IMR-90 (cell line): ENCODE results near the gene GFM1. TPM values are rescaled to one million over a fixed set of nuclear protein-coding genes. Genes with fewer than 3 reads are reported as not detected.

Experiments
- ATAC-seq: fragments of 200-7000 bp; cut with Tn5 transposase; 2 replicates; pipeline ENCODE4 v1.9.1; 2020; ENCODE audit warnings: low read depth, mild to moderate bottlenecking, moderate library complexity
- BruUV-seq: library from RNA; stranded (reverse); fragments of 400-500 nt; replicated peaks from 2 replicates; lab custom pipeline; 2021; lab: Mats Ljungman, UMichigan
- CTCF ChIA-PET: fragments of 300-600 bp; formaldehyde crosslinking; extraction: SDS; loops from one replicate; lab custom pipeline; 2021; ENCODE audit warnings: antibody characterized with exemption; lab: Yijun Ruan, JAX
- POLR2A ChIA-PET: fragments of 300-600 bp; sonication (Branson Sonifier 250); formaldehyde crosslinking; loops from one replicate; lab custom pipeline; 2022; ENCODE audit warnings: antibody characterized with exemption; ENCODE audit not compliant: unreplicated experiment; lab: Charles Lee
- DNase-seq: peaks from one replicate; pipeline ENCODE4 v3.0.0; 2013
- H2AFZ ChIP-seq: replicated peaks from 2 replicates; pipeline ENCODE3; 2013; ENCODE audit warnings: low read length, mild to moderate bottlenecking; ENCODE audit not compliant: poor library complexity
- H2AK5ac ChIP-seq: 2 replicates; pipeline ENCODE4 v1.6.1; 2013; ENCODE audit warnings: low read depth, low read length, inconsistent platforms
- H2AK9ac ChIP-seq: replicated peaks from 2 replicates; pipeline ENCODE3; 2013; ENCODE audit warnings: mild to moderate bottlenecking, low read depth, low read length, moderate library complexity; ENCODE audit not compliant: poor library complexity
- H2BK120ac ChIP-seq: 2 replicates; pipeline ENCODE4 v1.6.1; 2013; ENCODE audit warnings: low read depth, low read length, inconsistent platforms
- H2BK15ac ChIP-seq: 3 replicates; pipeline ENCODE4 v1.6.1; 2013; ENCODE audit warnings: low read depth, low read length, inconsistent platforms
- H2BK20ac ChIP-seq: 2 replicates; pipeline ENCODE4 v1.6.1; 2013; ENCODE audit warnings: low read depth, mild to moderate bottlenecking, inconsistent platforms, low read length, moderate library complexity
- H2BK5ac ChIP-seq: 2 replicates; pipeline ENCODE4 v1.6.1; 2013; ENCODE audit warnings: mild to moderate bottlenecking, low read depth, low read length, inconsistent platforms; ENCODE audit not compliant: poor library complexity, severe bottlenecking
- H3K14ac ChIP-seq: replicated peaks from 2 replicates; pipeline ENCODE4 v1.6.1; 2013; ENCODE audit warnings: low read depth, low read length, inconsistent platforms
- H3K18ac ChIP-seq: 2 replicates; pipeline ENCODE4 v1.6.1; 2013; ENCODE audit warnings: low read depth, low read length, control low read depth
- H3K23ac ChIP-seq: 2 replicates; pipeline ENCODE4 v1.6.1; 2013; ENCODE audit warnings: low read depth, low read length, inconsistent platforms
- H3K27ac ChIP-seq: 2 replicates; pipeline ENCODE4 v1.5.1; 2013; ENCODE audit warnings: mild to moderate bottlenecking, control low read depth, low read length; ENCODE audit not compliant: insufficient read depth
- H3K27me3 ChIP-seq: 2 replicates; pipeline ENCODE4 v1.6.1; 2013; ENCODE audit warnings: low read length; ENCODE audit not compliant: control insufficient read depth, insufficient read depth
- H3K36me3 ChIP-seq: 2 replicates; pipeline ENCODE4 v1.6.1; 2013; ENCODE audit warnings: low read length, mixed read lengths; ENCODE audit not compliant: control insufficient read depth, insufficient read depth
- H3K4ac ChIP-seq: 2 replicates; pipeline ENCODE4 v1.6.1; 2013; ENCODE audit warnings: low read depth, low read length, inconsistent platforms
- H3K4me1 ChIP-seq: 2 replicates; pipeline ENCODE4 v1.6.1; 2013; ENCODE audit warnings: low read length, mixed read lengths; ENCODE audit not compliant: control insufficient read depth, insufficient read depth
- H3K4me2 ChIP-seq: 2 replicates; pipeline ENCODE4 v1.6.1; 2013; ENCODE audit warnings: low read depth, mild to moderate bottlenecking, control low read depth, low read length, moderate library complexity
- H3K4me3 ChIP-seq: 2 replicates; pipeline ENCODE4 v1.5.1; 2013; ENCODE audit warnings: low read depth, mild to moderate bottlenecking, control low read depth, low read length, moderate library complexity; ENCODE audit not compliant: insufficient read depth
- H3K56ac ChIP-seq: 2 replicates; pipeline ENCODE4 v1.6.1; 2013; ENCODE audit warnings: low read length, inconsistent platforms; ENCODE audit not compliant: insufficient read depth; ENCODE audit errors: extremely low read depth
- H3K79me1 ChIP-seq, 2 experiments: 2 replicates each; pipeline ENCODE4 v1.6.1; 2013; ENCODE audit warnings: low read length in 2 of 2, inconsistent platforms in 1 of 2, low read depth in 1 of 2
- H3K9ac ChIP-seq: 2 replicates; pipeline ENCODE4 v1.6.1; 2013; ENCODE audit warnings: low read depth, low read length, control low read depth
- H3K9me1 ChIP-seq: 2 replicates; pipeline ENCODE4 v1.6.1; 2013; ENCODE audit warnings: low read length, inconsistent platforms; ENCODE audit not compliant: insufficient read depth
- H3K9me3 ChIP-seq: 2 replicates; pipeline ENCODE4 v1.6.1; 2013; ENCODE audit warnings: low read length; ENCODE audit not compliant: control insufficient read depth, insufficient read depth
- H4K20me1 ChIP-seq: 2 replicates; pipeline ENCODE4 v1.6.1; 2013; ENCODE audit warnings: low read length, inconsistent platforms; ENCODE audit not compliant: insufficient read depth
- H4K5ac ChIP-seq: 2 replicates; pipeline ENCODE4 v1.6.1; 2013; ENCODE audit warnings: mild to moderate bottlenecking, low read depth, low read length, control low read depth
- H4K8ac ChIP-seq, 2 experiments: 2 replicates each; pipeline ENCODE4 v1.6.1; 2013; ENCODE audit warnings: low read depth in 2 of 2, low read length in 2 of 2, control low read depth in 1 of 2, inconsistent platforms in 1 of 2
- H4K91ac ChIP-seq: 2 replicates; pipeline ENCODE4 v1.6.1; 2013; ENCODE audit warnings: low read depth, low read length, inconsistent platforms; ENCODE audit not compliant: insufficient read depth
- CEBPB ChIP-seq: IDR thresholded peaks from 2 replicates; pipeline ENCODE4 v1.6.1; 2012; ENCODE audit warnings: low read depth, low read length, improper control_type of control experiment
- CHD1 ChIP-seq: IDR thresholded peaks from 2 replicates; pipeline ENCODE4 v1.6.1; 2012; ENCODE audit warnings: low read depth, low read length, improper control_type of control experiment
- MAFK ChIP-seq: IDR thresholded peaks from 2 replicates; pipeline ENCODE4 v1.6.1; 2012; ENCODE audit warnings: low read depth, low read length, improper control_type of control experiment
- MXI1 ChIP-seq: IDR thresholded peaks from 2 replicates; pipeline ENCODE4 v1.6.1; 2012; ENCODE audit warnings: low read depth, mild to moderate bottlenecking, low read length, moderate library complexity, borderline replicate concordance
- NFE2L2 ChIP-seq: fragments of 150-350 bp; IDR thresholded peaks from 2 replicates; pipeline ENCODE4 v1.6.1; 2016; ENCODE audit warnings: low read depth, mild to moderate bottlenecking, low read length
- POLR2A ChIP-seq: IDR thresholded peaks from 2 replicates; pipeline ENCODE4 v1.6.1; 2012; ENCODE audit warnings: mild to moderate bottlenecking, low read depth, low read length
- RAD21 ChIP-seq: IDR thresholded peaks from 2 replicates; pipeline ENCODE4 v1.6.1; 2012; ENCODE audit warnings: low read length, improper control_type of control experiment
- RCOR1 ChIP-seq: IDR thresholded peaks from 2 replicates; pipeline ENCODE4 v1.6.1; 2012; ENCODE audit warnings: mild to moderate bottlenecking, low read length, improper control_type of control experiment; ENCODE audit not compliant: insufficient replicate concordance
- RFX5 ChIP-seq: IDR thresholded peaks from 2 replicates; pipeline ENCODE4 v1.8.0; 2012; ENCODE audit warnings: low read depth, mild to moderate bottlenecking, low read length, moderate library complexity
- WGBS, 2 experiments: methylation state at CpG; one replicate each; pipeline versions ENCODE4 v1.1.5 to v1.1.7; 2013; ENCODE audit warnings: missing lambda C conversion rate in 2 of 2; ENCODE audit not compliant: insufficient read length in 1 of 2; ENCODE audit errors: extremely low coverage in 2 of 2; 5-methylcytosine and 5-hydroxymethylcytosine counted together
- dilution Hi-C: fragments of 300-500 bp; cut with HindIII; formaldehyde crosslinking; loops from one replicate; pipeline ENCODE4 v1.14.3; 2018; ENCODE audit warnings: low sequenced_read_pairs; ENCODE audit not compliant: unreplicated experiment
- in situ Hi-C: fragments of 300-500 bp; cut with MboI; formaldehyde crosslinking; loops from 3 replicates; pipeline ENCODE4 v1.14.3; 2019; ENCODE audit warnings: low sequenced_read_pairs, inconsistent platforms, mixed read lengths
- intact Hi-C: fragments of 100-400 bp; cut with micrococcal nuclease; formaldehyde crosslinking; loops from 2 replicates; pipeline ENCODE4 v1.10.0; 2022
- polyA plus RNA-seq, 3 experiments: library from polyadenylated mRNA; depleted of rRNA; stranded (reverse); fragments of >200 nt; gene quantifications; 2 replicates each; pipeline ENCODE4 v1.2.3, GENCODE V29; 2012; ENCODE audit warnings: low replicate concordance in 1 of 3
- total RNA-seq: library from RNA; depleted of rRNA; stranded (reverse); fragments of >200 nt; gene quantifications from 2 replicates; pipeline ENCODE4 v1.2.3, GENCODE V29; 2012
- TF ChIP-seq, protein P1 (sequence below): fragments of 150-350 bp; IDR thresholded peaks from 2 replicates; pipeline ENCODE4 v1.6.1; 2017; ENCODE audit warnings: mild to moderate bottlenecking, antibody characterized with exemption, low read length, low read depth
- TF ChIP-seq, protein P2 (sequence below): conservative IDR thresholded peaks from 2 replicates; pipeline ENCODE4 v1.5.1; 2012; ENCODE audit warnings: mild to moderate bottlenecking, low read depth, low read length, improper control_type of control experiment
- TF ChIP-seq, protein P3 (sequence below): fragments of 150-350 bp; IDR thresholded peaks from 2 replicates; pipeline ENCODE4 v1.6.1; 2016; ENCODE audit warnings: low read depth, mild to moderate bottlenecking, low read length, moderate library complexity, borderline replicate concordance

The GFM1 gene
- total and polyA plus RNA-seq, 2 of the 4 experiments (the other 2 are of a cell fraction), result 12.4 to 36.0 TPM

DNA sequence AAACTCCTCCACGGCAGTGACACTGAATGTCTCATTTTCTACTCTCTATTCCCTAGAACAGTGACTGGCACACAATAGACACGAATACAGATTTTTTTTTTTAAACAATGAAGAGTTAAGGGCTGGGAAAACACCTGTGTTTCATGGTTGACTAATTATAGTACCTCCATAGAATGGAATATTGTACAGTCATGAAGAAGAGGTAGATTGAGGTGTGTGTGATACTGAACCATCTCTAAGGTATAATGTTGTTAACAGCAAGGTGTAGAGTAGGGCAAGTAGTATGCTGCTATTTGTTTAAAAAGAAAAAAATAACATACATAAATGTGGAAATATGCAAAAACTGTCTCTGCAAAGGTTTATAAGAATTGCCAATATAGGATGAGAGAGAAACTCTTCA is 93.1 kb downstream of the GFM1 start:
- H3K36me3 ChIP-seq, result peaks cover 5% of the 10 kb centered on the region; the same call in 1 of the 2 replicates
- no peak overlapping the region for H2BK5ac ChIP-seq
- no peak for ATAC-seq
- no peaks in the 10 kb centered on the region for H4K20me1 ChIP-seq
- no peak overlapping the region for H2AFZ ChIP-seq
- H2AK9ac ChIP-seq, result no peak overlapping the region
- no peak for DNase-seq
- H3K4me1 ChIP-seq, result peaks cover 18% of the 10 kb centered on the region
- no peak overlapping the region; the same call in 1 of the 2 replicates for H4K5ac ChIP-seq
- no peak overlapping the region for H3K4ac ChIP-seq
- no peak overlapping the region for H3K23ac ChIP-seq
- peaks cover 9% of the 10 kb centered on the region for H3K9me3 ChIP-seq
- no peak overlapping the region for H3K14ac ChIP-seq
- H3K4me2 ChIP-seq, result no peak overlapping the region
- H3K9me1 ChIP-seq, result peaks cover 13% of the 10 kb centered on the region
- no peak overlapping the region for H3K56ac ChIP-seq
- H4K8ac ChIP-seq, result no peak overlapping the region; a peak in 1 of 4 replicates
- no peak overlapping the region for H2AK5ac ChIP-seq
- ChIA-PET CTCF (interaction anchor here (1.1 kb wide), 1 partner anchor 18 kb away, joined by 3 read pairs; no protein-coding TSS in a partner anchor), POLR2A (no interaction called here)
- no peak overlapping the region for H3K4me3 ChIP-seq
- H4K91ac ChIP-seq, result no peak overlapping the region
- H3K79me1 ChIP-seq, result peaks cover 0 to 4% of the 10 kb centered on the region in 2 experiments; a peak in 2 of 4 replicates
- H3K27ac ChIP-seq, result no peak overlapping the region; the same call in 1 of the 2 replicates
- intact Hi-C loops, result no loop called here
- TF ChIP-seq NFE2L2, result no peak
- TF ChIP-seq, protein P1, sequence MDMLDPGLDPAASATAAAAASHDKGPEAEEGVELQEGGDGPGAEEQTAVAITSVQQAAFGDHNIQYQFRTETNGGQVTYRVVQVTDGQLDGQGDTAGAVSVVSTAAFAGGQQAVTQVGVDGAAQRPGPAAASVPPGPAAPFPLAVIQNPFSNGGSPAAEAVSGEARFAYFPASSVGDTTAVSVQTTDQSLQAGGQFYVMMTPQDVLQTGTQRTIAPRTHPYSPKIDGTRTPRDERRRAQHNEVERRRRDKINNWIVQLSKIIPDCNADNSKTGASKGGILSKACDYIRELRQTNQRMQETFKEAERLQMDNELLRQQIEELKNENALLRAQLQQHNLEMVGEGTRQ, result no peak
- TF ChIP-seq RAD21, result no peak
- no peak for TF ChIP-seq CEBPB
- no peak for TF ChIP-seq CHD1
- TF ChIP-seq MAFK, result no peak
- no peak for TF ChIP-seq MXI1
- TF ChIP-seq, protein P2, sequence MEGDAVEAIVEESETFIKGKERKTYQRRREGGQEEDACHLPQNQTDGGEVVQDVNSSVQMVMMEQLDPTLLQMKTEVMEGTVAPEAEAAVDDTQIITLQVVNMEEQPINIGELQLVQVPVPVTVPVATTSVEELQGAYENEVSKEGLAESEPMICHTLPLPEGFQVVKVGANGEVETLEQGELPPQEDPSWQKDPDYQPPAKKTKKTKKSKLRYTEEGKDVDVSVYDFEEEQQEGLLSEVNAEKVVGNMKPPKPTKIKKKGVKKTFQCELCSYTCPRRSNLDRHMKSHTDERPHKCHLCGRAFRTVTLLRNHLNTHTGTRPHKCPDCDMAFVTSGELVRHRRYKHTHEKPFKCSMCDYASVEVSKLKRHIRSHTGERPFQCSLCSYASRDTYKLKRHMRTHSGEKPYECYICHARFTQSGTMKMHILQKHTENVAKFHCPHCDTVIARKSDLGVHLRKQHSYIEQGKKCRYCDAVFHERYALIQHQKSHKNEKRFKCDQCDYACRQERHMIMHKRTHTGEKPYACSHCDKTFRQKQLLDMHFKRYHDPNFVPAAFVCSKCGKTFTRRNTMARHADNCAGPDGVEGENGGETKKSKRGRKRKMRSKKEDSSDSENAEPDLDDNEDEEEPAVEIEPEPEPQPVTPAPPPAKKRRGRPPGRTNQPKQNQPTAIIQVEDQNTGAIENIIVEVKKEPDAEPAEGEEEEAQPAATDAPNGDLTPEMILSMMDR, result no peak
- TF ChIP-seq RCOR1, result no peak
- no peak for TF ChIP-seq POLR2A
- TF ChIP-seq RFX5, result no peak
- TF ChIP-seq, protein P3, sequence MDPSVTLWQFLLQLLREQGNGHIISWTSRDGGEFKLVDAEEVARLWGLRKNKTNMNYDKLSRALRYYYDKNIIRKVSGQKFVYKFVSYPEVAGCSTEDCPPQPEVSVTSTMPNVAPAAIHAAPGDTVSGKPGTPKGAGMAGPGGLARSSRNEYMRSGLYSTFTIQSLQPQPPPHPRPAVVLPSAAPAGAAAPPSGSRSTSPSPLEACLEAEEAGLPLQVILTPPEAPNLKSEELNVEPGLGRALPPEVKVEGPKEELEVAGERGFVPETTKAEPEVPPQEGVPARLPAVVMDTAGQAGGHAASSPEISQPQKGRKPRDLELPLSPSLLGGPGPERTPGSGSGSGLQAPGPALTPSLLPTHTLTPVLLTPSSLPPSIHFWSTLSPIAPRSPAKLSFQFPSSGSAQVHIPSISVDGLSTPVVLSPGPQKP, result no peak
- H2BK15ac ChIP-seq, result no peak overlapping the region
- H3K27me3 ChIP-seq, result no peaks in the 10 kb centered on the region
- dilution Hi-C loops, result no loop called here
- no peak overlapping the region for H3K9ac ChIP-seq
- BruUV-seq, result no TSS peak
- H2BK20ac ChIP-seq, result no peak overlapping the region
- H3K18ac ChIP-seq, result no peak overlapping the region
- in situ Hi-C loops, result no loop called here
- H2BK120ac ChIP-seq, result no peak overlapping the region
- no CpG with 5 or more reads among the region's 2 CpGs for WGBS, 2 experiments
